Muscle of back (tissue), 13 donors: Measurements from ENCODE around the gene APOC4. TPM values are rescaled to one million over a fixed set of nuclear protein-coding genes. Genes with fewer than 3 reads are reported as not detected.
A peak's percentile ranks its signal among the peaks of the same experiment; 100 is the strongest.
"Not testable (repeated sequence)": the region's sequence is repeated elsewhere in the genome, so short reads cannot be mapped to it uniquely, and the experiment has no call there.

Experiments used
- DNase-seq, 3 donors: peaks; one replicate each; pipeline versions ENCODE4 v3.0.0 to v3.0.0-alpha.2; 2013
- long read RNA-seq, 9 donors: transcript quantifications; one replicate each; lab custom pipeline, GENCODE V29; 2026
- polyA plus RNA-seq, 10 donors: library from polyadenylated mRNA; unstranded; fragments of 120-200 nt; gene quantifications; one replicate each; pipeline ENCODE4 v1.2.1, GENCODE V29; 2013; ENCODE audit not compliant: insufficient read length in 10 of 10

APOC4 gene
- not detected for polyA plus RNA-seq
- long read RNA-seq, donor 1: 0 reads
- long read RNA-seq, donor 2: 0 reads
- long read RNA-seq, donor 3: 0 reads
- long read RNA-seq, donor 4: 0 reads
- long read RNA-seq, donor 5: 0 reads
- long read RNA-seq, donor 6: 0 reads
- long read RNA-seq, donor 7: 0 reads
- long read RNA-seq, donor 8: 0 reads
- long read RNA-seq, donor 9: 0 reads

DNA sequence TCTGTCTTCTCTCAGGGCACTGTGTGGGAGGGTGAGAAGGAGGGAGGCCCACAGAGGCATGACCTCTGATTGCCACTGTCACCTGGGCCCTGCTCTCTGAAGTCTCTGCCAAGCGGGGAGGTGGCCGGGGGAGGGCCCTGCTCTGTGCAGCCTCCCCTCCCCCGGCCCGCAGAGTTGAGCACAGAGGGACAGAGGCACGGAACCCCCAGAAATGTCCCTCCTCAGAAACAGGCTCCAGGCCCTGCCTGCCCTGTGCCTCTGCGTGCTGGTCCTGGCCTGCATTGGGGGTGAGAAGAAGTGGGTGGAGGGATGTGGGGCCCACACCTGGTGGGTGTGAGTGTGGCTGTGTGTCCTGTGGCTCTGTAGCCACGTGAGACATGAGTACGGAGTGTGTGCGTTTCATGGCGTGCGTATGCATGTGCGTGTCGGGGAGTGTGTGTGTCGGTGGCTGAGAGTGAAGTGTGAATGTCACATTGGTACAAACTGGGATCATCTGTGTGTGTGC is at the start of gene APOC4:
TSS of gene APOC4 (plus strand) at position 171 of the 505 bp plus-strand sequence. CDS start at position 212, 41 bp downstream.
- DNase-seq: no peak

- no peak for DNase-seq
These were observed 49.1 kb upstream of the APOC4 start for GRCh38 chr19:44892932-44893331.

DNA sequence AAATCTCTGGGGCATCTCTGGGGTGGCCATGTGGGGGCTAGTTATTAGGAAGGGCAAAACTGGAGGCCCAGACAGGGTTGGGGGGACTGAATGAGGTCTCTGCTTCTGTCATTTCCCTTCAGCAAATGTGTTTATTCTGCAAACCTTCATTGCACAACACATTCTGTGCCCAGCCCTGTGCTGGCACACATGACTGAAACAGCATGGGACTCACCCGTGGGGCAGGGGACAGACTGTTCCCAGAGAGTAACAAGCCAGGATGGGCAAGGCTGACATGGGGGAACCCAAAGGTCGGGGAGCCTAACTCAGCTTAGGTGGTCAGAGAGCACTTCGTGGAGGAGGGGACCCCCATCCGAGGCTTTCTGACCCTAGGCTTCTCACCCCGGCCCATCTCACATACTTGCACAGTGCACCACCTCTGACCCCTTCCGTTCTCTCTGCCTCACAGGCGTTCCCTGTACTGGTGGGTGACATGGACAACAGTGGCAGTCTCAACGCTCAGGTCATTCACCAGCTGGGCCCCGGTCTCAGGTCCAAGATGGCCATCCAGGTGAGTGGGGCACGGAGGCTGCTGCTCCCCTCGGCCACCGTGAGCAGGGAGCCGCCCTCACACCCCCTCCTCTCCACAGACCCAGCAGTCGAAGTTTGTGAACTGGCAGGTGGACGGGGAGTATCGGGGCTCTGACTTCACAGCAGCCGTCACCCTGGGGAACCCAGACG is 48.5 kb upstream of the APOC4 start:
- DNase-seq: no peak

DNA sequence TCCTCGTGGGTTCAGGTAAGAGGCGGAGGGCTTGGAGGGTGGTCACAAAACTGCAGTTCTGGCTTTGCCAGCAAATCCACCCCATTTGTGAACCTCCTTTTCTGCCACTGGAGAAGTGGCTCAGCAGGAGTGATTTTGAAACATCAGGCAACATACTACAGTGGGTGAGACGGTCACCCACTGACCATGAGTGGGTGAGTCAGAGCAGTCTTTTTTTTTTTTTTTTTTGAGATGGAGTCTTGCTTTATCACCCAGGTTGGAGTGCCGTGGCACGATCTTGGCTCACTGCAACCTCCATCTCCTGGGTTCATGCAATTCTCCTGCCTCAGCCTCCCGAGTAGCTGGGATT is 48.0 kb upstream of the APOC4 start:
- DNase-seq: no peak

- DNase-seq: no peak
These were observed 47.1 kb upstream of the APOC4 start for GRCh38 chr19:44894946-44895345.

DNA sequence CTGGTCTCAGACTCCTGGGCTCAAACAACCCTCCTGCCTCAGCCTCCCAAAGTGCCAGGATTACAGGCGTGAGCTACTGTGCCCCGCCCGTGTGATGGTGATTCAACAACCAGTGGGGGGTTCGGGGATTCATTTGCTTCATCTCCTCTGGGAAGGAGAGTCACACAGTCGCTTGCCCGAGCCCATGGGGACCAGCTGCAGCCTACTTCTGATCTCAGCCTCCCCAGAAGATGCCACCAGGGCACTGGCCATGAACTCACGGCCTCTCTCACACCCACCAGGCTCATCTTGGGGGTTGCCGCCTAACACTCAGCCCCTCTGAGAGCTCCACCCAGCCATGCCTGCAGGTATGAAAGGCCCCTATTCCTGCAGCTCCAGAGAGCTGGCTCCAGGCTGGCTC is 44.2 kb upstream of the APOC4 start:
- DNase-seq: no peak

GRCh38 chr19:44900328-44901244 is 41.5 kb upstream of the APOC4 start:
- DNase-seq: no peak

DNA sequence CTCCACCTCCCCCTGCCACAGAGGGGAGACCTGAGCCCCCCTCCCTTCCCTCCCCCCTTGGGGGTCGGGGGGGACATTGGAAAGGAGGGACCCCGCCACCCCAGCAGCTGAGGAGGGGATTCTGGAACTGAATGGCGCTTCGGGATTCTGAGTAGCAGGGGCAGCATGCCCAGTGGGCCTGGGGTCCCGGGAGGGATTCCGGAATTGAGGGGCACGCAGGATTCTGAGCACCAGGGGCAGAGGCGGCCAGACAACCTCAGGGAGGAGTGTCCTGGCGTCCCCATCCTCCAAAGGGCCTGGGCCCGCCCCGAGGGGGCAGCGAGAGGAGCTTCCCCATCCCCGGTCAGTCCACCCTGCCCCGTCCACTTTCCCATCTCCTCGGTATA is 38.8 kb upstream of the APOC4 start:
- DNase-seq: no peak

- peak; percentile 38 to 87 (median 75) for DNase-seq
These were observed 38.2 kb upstream of the APOC4 start for GRCh38 chr19:44903602-44904425.

DNA sequence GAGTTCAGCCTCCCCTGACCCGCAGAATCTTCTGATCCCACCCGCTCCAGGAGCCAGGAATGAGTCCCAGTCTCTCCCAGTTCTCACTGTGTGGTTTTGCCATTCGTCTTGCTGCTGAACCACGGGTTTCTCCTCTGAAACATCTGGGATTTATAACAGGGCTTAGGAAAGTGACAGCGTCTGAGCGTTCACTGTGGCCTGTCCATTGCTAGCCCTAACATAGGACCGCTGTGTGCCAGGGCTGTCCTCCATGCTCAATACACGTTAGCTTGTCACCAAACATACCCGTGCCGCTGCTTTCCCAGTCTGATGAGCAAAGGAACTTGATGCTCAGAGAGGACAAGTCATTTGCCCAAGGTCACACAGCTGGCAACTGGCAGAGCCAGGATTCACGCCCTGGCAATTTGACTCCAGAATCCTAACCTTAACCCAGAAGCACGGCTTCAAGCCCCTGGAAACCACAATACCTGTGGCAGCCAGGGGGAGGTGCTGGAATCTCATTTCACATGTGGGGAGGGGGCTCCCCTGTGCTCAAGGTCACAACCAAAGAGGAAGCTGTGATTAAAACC is 37.5 kb upstream of the APOC4 start:
- no peak for DNase-seq

GRCh38 chr19:44905437-44906160 is 36.4 kb upstream of the APOC4 start, which contains the start of gene APOE:
APOE (plus strand) TSS chr19:44905796; CDS start chr19:44906625, 829 bp downstream.
- peak in 1 of 3 donors; percentile 53 for DNase-seq

DNA sequence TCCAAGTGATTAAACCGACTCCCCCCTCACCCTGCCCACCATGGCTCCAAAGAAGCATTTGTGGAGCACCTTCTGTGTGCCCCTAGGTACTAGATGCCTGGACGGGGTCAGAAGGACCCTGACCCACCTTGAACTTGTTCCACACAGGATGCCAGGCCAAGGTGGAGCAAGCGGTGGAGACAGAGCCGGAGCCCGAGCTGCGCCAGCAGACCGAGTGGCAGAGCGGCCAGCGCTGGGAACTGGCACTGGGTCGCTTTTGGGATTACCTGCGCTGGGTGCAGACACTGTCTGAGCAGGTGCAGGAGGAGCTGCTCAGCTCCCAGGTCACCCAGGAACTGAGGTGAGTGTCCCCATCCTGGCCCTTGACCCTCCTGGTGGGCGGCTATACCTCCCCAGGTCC is 34.4 kb upstream of the APOC4 start:
- no peak for DNase-seq

- no peak for DNase-seq
These were observed 33.8 kb upstream of the APOC4 start for GRCh38 chr19:44908074-44908835.

DNA sequence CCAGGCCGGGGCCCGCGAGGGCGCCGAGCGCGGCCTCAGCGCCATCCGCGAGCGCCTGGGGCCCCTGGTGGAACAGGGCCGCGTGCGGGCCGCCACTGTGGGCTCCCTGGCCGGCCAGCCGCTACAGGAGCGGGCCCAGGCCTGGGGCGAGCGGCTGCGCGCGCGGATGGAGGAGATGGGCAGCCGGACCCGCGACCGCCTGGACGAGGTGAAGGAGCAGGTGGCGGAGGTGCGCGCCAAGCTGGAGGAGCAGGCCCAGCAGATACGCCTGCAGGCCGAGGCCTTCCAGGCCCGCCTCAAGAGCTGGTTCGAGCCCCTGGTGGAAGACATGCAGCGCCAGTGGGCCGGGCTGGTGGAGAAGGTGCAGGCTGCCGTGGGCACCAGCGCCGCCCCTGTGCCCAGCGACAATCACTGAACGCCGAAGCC is 33.2 kb upstream of the APOC4 start:
- DNase-seq: no peak

DNA sequence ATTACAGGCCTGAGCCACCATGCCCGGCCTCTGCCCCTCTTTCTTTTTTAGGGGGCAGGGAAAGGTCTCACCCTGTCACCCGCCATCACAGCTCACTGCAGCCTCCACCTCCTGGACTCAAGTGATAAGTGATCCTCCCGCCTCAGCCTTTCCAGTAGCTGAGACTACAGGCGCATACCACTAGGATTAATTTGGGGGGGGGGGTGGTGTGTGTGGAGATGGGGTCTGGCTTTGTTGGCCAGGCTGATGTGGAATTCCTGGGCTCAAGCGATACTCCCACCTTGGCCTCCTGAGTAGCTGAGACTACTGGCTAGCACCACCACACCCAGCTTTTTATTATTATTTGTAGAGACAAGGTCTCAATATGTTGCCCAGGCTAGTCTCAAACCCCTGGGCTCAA is 32.3 kb upstream of the APOC4 start:
- DNase-seq: no peak

DNA sequence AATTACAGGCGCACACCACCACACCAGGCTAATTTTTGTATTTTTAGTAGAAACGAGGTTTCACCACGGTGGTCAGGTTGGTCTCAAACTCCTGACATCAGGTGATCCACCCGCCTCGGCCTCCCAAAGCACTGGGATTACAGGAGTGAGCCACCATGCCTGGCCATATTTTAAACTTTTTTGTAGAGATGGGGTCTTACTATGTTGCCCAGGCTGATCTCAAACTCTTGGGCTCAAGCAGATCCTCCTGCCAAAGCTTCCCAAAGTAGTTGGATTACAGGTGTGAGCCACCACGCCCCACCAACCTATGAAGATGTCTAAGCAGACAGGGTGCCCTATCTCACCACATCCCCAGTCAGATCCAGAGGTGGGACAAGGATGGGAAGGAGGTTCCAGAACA is 30.1 kb upstream of the APOC4 start:
- not testable (repeated sequence) for DNase-seq

DNA sequence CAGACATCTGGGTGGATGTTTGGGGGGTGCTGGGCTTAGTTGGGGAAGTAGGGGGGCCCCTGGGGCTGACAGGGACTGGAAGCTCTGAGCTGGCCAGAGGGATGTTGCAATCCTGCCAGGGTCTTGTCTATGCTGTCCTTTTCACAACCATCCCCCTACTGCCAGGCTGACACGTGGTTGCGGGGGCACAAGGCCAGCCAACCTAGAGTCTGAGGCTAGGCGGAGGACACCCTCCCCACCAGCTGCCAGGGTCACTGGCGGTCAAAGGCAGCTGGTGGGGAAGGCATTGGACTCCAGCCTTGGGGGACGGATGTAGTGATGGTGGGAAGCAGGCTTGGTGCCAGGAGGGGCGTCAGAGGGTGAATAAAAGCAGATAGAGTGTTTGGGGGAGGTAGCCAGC is 29.2 kb upstream of the APOC4 start:
- DNase-seq: peak; percentile 51 to 76 (median 59)

- not testable (repeated sequence) for DNase-seq
These were observed 28.3 kb upstream of the APOC4 start for GRCh38 chr19:44913512-44914432.
